ENCODE data around the gene NUP93. TPM values are rescaled to one million over a fixed set of nuclear protein-coding genes. Genes with fewer than 3 reads are reported as not detected.

NUP93 gene
- total RNA-seq, 1 experiment from 2014 or later: 144 TPM

DNA sequence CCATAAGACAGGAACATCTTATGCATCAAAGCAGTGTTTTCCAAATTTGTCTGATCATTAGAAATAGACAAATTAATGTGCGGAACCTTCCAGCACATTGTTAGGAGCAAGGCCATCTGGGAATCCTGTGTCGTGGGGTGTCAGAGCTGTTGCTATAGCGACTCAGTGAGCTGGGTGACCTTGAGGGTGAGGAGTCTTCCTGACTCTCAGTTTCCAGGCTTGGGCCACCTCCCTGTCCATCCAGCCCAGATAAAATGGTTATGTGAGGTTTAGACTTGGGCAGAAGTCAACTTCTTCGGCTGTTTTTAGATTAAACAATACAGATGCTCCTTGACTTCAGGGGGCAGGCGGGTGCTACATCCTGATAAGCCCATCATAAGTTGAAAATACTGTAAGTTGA, 27.1 kb upstream of the NUP93 start:
- intact Hi-C loops (cut with micrococcal nuclease): loop anchor here (1.0 to 10.0 kb wide), 5 partner anchors 100 to 991 kb away; no protein-coding TSS in a partner anchor
- CTCF ChIA-PET: interaction anchor here (1.1 to 4.0 kb wide), 9 partner anchors 9 to 189 kb away, joined by 3 to 65 read pairs (median 8); no protein-coding TSS in a partner anchor
- Histone ChIP-seq H3K79me2 (ENCODE audit: insufficient read depth, low read length) (no peaks in the 10 kb centered on the region), H3K4me3 (replicated peaks in 1 of 2; ENCODE audit: low read depth in 1 of 2, low read length in 2 of 2) (no peak overlapping the region), H3K9ac (ENCODE audit: low read length) (no peak overlapping the region), H3K4me2 (ENCODE audit: low read length) (no peak overlapping the region), H3K4me1 (ENCODE audit: control insufficient read depth in 1 of 2, insufficient read depth in 2 of 2, low read length in 2 of 2) (peaks cover 0 to 11% of the 10 kb centered on the region in 2 experiments; a peak in 3 of 4 replicates), H3K9me2 (ENCODE audit: insufficient read depth) (no peaks in the 10 kb centered on the region), H3K9me3 (ENCODE audit: control insufficient read depth in 1 of 2, insufficient read depth in 1 of 2, low read depth in 1 of 2, low read length in 2 of 2) (no peaks in the 10 kb centered on the region), H3K27ac (ENCODE audit: low read depth, low read length) (no peak overlapping the region), H3K36me3 (ENCODE audit: control insufficient read depth in 1 of 2, insufficient read depth in 2 of 2, low read length in 2 of 2) (no peaks in the 10 kb centered on the region), H4K20me1 (ENCODE audit: insufficient read depth) (no peaks in the 10 kb centered on the region), H3K27me3 (ENCODE audit: insufficient read depth, low read length) (no peaks in the 10 kb centered on the region), H2AFZ (ENCODE audit: low read depth, low read length, poor library complexity, severe bottlenecking) (peak overlapping the region; percentile 87)
- no TSS peak for BruUV-seq (replicated peaks)
- RAD21 ChIA-PET (ENCODE audit: low non-redundant PET in 1 of 2, low total read pairs in 2 of 2, uncharacterized antibody in 2 of 2, unreplicated experiment in 2 of 2): interaction anchor here (0.8 to 2.4 kb wide), 6 partner anchors 26 to 189 kb away, joined by 3 to 13 read pairs (median 7); no protein-coding TSS in a partner anchor
- DNase-seq (ENCODE audit: low read depth, low spot score) (no peak), ATAC-seq (no peak)
- POLR2A ChIA-PET: interaction anchor here (1.4 to 2.4 kb wide), 2 partner anchors 76 to 93 kb away, joined by 3 to 24 read pairs; partner anchors contain the start of gene MT1E
- TF ChIP-seq, protein P1, sequence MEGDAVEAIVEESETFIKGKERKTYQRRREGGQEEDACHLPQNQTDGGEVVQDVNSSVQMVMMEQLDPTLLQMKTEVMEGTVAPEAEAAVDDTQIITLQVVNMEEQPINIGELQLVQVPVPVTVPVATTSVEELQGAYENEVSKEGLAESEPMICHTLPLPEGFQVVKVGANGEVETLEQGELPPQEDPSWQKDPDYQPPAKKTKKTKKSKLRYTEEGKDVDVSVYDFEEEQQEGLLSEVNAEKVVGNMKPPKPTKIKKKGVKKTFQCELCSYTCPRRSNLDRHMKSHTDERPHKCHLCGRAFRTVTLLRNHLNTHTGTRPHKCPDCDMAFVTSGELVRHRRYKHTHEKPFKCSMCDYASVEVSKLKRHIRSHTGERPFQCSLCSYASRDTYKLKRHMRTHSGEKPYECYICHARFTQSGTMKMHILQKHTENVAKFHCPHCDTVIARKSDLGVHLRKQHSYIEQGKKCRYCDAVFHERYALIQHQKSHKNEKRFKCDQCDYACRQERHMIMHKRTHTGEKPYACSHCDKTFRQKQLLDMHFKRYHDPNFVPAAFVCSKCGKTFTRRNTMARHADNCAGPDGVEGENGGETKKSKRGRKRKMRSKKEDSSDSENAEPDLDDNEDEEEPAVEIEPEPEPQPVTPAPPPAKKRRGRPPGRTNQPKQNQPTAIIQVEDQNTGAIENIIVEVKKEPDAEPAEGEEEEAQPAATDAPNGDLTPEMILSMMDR (IDR thresholded peaks at IDR 0.05 in 2 of 3, conservative IDR thresholded peaks at IDR 0.05 in 1 of 3; ENCODE audit: borderline replicate concordance in 1 of 3, insufficient read depth in 1 of 3, low read depth in 2 of 3, low read length in 2 of 3): no peak
- TF ChIP-seq SIN3A (IDR thresholded peaks at IDR 0.05; ENCODE audit: low read depth) (no peak), EGR1 (IDR thresholded peaks at IDR 0.05; ENCODE audit: low read depth) (no peak), EZH2 (IDR thresholded peaks at IDR 0.05) (no peak), RAD21 (IDR thresholded peaks at IDR 0.05; ENCODE audit: low read depth) (no peak), SP1 (IDR thresholded peaks at IDR 0.05; ENCODE audit: low read depth) (no peak), FOSL1 (IDR thresholded peaks at IDR 0.05; ENCODE audit: low read depth) (no peak), SRF (IDR thresholded peaks at IDR 0.05; ENCODE audit: low read depth) (no peak)
- TF ChIP-seq, protein P2, sequence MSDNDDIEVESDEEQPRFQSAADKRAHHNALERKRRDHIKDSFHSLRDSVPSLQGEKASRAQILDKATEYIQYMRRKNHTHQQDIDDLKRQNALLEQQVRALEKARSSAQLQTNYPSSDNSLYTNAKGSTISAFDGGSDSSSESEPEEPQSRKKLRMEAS (IDR thresholded peaks at IDR 0.05): no peak
- TF ChIP-seq, protein P3, sequence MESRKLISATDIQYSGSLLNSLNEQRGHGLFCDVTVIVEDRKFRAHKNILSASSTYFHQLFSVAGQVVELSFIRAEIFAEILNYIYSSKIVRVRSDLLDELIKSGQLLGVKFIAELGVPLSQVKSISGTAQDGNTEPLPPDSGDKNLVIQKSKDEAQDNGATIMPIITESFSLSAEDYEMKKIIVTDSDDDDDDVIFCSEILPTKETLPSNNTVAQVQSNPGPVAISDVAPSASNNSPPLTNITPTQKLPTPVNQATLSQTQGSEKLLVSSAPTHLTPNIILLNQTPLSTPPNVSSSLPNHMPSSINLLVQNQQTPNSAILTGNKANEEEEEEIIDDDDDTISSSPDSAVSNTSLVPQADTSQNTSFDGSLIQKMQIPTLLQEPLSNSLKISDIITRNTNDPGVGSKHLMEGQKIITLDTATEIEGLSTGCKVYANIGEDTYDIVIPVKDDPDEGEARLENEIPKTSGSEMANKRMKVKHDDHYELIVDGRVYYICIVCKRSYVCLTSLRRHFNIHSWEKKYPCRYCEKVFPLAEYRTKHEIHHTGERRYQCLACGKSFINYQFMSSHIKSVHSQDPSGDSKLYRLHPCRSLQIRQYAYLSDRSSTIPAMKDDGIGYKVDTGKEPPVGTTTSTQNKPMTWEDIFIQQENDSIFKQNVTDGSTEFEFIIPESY (IDR thresholded peaks at IDR 0.05; ENCODE audit: extremely low read depth, insufficient replicate concordance, low read length): no peak

Data from HCT116 (cell line).